Stimulated activated CD8-positive, alpha-beta memory T cell treated with anti-CD3 and anti-CD28 coated beads, Interleukin-2, amount 100 ng/mL, for 48 hours (primary cell): ENCODE results near the gene TRPM7.
"Not testable (repeated sequence)": the region's sequence is repeated elsewhere in the genome, so short reads cannot be mapped to it uniquely, and the experiment has no call there.

Experiments
- DNase-seq, 2 donors: peaks; one replicate each; pipeline ENCODE4 v3.0.0-alpha.2; 2020; ENCODE audit warnings: low read depth in 2 of 2

The TRPM7 gene

DNA sequence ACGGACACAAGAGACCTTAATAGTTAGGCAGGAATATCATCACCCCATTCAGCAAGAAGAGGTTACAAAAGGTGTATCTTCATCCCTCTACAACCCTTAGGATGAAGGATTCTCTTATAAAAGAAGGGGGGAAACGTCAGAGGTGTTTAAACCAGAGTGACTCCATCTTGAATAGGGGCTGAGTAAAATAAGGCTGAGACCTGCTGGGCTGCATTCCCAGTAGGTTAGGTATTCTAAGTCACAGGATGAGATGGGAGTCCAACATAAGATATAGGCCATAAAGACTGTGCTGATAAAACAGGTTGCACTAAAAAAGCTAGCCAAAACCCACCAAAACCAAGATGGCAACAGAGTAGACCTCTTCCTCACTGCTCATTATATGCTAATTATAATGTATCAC is 16.5 kb downstream of the TRPM7 start:
- no peak for DNase-seq

GRCh38 chr15:50669611-50670010 is 17.0 kb downstream of the TRPM7 start:
- no peak for DNase-seq

DNA sequence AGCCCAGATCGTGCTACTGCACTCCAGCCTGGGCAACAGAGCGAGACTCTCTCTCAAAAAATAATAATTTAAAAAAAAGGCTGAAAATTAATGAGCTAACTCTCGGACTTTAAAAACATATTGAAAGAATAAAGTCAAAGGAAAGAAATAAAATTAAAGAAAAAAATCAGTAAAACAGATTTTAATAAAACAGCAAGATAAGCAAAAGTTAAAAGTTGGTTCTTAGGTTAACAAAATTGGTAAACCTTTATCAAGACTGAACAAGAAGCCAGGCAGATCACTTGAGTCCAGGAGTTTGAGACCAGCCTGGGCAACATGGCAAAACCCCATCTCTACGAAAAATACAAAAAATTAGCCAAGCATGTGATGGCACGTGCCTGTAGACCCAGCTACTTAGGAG is 20.7 kb downstream of the TRPM7 start:
- DNase-seq, result no peak

DNA sequence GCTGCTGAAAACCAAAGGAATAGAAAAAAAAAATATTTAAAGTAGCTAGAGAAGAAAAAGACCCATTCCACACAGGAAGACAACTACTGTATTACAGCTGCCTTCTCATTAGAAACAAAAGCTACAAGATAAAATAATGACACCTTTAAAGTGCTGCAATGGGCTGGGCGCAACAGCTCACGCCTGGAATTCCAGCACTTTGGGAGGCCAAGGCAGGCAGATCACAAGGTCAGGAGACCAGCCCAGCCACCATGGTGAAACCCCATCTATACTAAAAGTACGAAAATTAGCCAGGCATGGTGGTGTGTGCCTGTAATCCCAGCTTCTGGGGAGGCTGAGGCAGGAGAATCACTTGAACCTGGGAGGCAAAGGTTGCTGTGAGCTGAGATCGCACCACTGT is 31.0 kb downstream of the TRPM7 start:
- DNase-seq, result no peak

DNA sequence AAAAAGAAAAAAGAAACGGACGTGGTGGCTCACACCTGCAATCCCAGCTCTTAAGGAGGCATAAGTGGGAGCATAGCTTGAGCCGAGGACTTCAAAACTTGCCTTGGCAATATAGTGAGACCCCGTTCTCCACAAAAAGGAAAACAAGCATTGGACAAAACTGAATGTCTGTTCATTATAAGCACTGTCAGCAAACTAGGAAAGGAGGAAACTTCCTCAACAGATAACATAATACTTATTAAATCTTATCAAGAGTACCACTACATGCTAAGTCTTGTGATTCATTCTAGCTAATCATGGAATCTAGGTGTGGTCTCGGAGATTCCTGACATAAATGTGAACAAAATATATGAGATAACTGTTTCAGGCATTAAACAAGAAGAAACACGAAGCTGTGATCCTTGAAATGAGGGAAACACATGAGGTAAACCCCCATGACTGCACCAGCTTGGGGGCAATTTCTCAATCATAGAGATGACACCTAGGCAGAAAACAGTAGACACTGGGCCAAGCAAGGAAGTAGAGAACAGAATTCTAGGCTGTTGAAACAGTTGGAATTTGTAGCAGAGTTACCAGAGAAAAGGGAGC is 33.3 kb downstream of the TRPM7 start:
- no peak for DNase-seq

- DNase-seq, result no peak
These were observed 33.9 kb downstream of the TRPM7 start for GRCh38 chr15:50652671-50653070.

DNA sequence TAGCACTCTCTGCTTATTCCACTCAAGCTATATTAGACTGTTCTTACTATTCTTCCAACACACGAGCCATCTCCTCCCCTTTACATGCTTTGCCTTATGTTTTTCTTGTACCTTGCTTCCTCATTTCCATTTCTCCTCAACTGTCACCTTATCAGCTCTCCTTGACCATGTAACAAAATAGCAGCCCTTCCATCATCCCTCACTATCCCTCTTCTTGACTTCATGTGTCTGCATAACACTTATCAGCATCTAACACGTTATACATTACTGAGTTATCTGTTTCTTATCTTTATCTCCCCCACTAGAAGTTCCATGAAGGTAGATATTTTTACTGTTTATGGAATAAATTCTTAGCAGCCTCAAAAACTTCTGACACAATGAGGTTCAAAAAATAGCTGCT is 45.3 kb downstream of the TRPM7 start:
- DNase-seq, result no peak

- no peak for DNase-seq
These were observed 50.5 kb downstream of the TRPM7 start for GRCh38 chr15:50636146-50636545.

DNA sequence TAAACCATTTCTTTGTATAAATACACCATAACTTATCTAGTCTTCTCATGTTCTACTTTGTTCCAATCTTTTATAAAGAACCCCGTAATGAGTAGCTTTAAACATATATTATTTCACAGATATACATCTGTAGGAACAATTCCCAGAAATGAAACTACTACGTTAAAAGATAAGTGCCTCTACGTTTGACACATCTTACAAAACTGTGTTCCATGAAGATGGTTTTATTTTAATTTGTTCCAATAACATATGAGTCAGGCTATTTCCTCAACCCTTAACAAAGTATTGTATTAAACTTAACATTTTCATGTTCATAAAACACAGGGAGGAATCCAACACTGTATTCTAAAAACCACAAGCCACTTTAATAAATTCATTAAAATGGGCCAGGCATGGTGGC is 52.9 kb downstream of the TRPM7 start:
- DNase-seq, result no peak

- DNase-seq, result no peak
These were observed 58.2 kb downstream of the TRPM7 start for GRCh38 chr15:50628421-50628820.

- no peak for DNase-seq
These were observed 59.1 kb downstream of the TRPM7 start for GRCh38 chr15:50627351-50628055.

DNA sequence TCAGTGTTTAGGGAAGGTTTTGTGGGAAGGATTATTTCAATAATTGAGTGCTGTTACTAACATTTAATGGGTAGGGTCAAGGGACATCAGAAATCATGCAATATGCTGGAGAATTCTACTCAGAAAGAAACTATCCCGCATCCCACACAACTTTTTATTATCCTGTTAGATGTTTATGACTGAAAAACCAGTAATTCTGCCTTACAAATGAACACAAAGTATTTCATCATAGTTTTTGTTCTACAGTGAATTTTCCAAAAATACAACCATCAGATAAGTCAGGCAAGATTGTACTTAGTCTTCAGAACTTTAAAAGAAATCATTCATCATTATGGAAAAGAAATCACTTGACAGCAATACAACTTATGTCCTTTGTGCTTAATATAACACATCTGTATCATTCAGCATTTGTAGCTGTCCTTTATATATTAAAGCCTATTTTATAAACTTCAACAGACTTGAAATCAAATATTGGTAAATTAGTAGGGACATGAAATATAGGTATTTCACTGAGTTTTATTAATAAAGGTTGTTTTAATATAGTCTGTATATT is 61.9 kb downstream of the TRPM7 start:
- no peak for DNase-seq

DNA sequence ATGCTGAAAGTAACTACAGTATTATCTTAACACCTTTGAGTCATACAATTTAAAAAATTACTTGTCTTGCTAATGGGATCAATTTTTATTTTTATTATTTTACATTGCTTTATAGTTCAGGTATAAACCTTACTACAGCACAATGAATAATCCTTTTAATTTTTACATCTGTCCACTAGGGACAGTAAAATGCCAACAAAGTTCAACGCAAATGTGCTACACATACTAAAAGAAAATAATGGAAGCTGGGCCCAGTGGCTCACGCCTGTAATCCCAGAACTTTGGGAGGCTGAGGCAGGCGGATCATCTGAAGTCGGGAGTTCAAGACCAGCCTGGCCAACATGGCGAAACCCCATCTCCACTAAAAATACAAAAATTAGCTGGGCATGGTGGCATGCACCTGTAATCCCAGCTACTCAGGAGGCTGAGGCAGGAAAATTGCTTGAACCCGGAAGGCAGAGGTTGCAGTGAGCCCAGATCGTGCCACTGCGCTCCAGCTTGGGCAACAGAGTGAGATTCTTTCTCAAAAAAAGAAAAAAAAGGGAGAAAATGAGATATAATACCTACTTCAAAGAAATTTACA is 64.1 kb downstream of the TRPM7 start:
- not testable (repeated sequence) for DNase-seq

- not testable (repeated sequence) for DNase-seq
These were observed 69.6 kb downstream of the TRPM7 start for GRCh38 chr15:50616960-50617359.

DNA sequence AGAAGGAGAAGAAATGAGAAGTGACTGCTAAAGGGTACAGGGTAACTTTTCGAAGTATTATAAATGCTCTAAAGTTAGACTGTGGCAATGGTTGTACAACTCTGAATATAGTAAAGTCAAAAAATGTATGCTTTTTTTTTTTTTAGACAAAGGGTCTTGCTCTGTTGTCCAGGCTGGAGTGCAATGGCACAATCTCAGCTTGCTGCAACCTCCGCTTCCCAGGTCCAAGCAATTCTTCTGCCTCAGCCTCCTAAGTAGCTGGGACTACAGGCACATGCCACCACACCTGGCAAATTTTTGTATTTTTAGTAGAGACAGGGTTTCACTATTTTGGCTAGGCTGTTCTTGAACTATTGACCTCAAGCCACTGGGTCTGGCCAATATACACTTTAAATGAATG is 70.0 kb downstream of the TRPM7 start:
- not testable (repeated sequence) for DNase-seq

DNA sequence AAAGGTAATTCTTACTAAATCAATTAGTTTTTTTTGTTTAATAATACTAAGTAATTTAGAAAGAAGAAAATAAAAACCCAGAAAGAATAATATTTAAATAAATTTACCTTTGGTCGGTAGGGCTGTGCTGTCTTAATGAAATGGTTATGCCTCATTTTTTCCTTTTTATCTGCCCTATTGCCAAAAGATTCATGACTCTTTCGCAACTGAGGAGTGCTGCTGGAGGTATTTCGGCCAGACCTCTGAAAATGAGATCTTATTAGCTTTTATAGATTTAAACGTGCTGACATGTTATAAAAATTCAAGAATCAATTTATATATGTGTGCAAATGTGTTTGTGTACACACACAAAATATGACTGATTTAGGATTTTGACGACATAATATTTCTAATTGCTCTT is 73.0 kb downstream of the TRPM7 start:
- DNase-seq, result no peak

- no peak for DNase-seq
These were observed 79.5 kb downstream of the TRPM7 start for GRCh38 chr15:50607129-50607528.

DNA sequence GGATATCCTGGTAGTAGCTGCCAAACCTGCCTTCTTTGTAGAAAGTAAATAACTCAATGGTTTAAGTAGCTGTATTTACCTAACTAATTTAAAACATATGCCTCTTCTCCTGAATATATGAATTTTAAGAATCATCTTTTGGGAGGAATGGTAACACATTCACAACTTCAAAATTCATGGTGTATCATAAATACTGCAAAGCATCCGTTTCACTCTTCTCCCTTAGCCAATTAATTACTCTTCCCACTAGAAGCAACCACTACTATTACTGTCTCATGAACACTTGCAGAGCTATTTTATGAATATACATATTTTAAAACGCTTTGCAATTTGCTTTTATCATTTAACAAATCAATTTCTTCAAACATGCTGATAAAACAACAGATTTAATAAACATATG is 81.1 kb downstream of the TRPM7 start:
- DNase-seq, result no peak

DNA sequence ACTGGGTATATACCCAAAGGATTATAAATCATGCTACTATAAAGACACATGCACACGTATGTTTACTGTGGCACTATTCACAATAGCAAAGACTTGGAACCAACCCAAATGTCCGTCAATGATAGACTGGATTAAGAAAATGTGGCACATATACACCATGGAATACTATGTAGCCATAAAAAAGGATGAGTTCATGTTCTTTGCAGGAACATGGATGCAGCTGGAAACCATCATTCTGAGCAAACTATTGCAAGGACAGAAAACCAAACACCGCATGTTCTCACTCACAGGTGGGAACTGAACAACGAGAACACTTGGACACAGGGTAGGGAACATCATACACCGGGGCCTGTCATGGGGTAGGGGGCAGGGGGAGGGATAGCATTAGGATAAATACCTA is 84.6 kb downstream of the TRPM7 start:
- DNase-seq, result not testable (repeated sequence)

GRCh38 chr15:50594311-50594710 is 92.3 kb downstream of the TRPM7 start:
- no peak for DNase-seq

DNA sequence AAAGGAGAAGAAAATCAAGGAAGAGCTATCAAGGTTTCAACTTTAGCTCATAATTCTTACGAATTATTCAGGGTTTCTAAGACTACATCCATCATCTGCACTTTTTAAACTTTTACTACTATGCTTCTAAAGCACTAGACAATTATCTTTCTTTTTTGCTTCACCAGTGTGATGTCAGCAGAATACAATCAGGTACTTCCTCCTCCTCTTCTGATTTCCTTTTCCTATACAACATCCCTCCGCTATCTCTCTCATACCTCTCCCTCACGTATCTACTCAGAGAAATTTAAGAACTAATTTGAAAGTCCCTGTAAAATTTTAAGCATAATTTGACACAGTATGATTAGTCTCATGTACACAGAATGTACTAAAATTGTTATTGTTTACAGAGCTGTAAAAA is 92.8 kb downstream of the TRPM7 start:
- DNase-seq, result no peak

- no peak for DNase-seq
These were observed 96.3 kb downstream of the TRPM7 start for GRCh38 chr15:50590288-50590687.

GRCh38 chr15:50577492-50577891 is 109.1 kb downstream of the TRPM7 start:
- no peak for DNase-seq
